Endothelial cell of umbilical vein (primary cell): ENCODE measurements around the gene NADSYN1. TPM values are rescaled to one million over a fixed set of nuclear protein-coding genes. Genes with fewer than 3 reads are reported as not detected.

Source experiments
- BruUV-seq: library from RNA; stranded (reverse); fragments of 400-500 nt; replicated peaks from 2 replicates; lab custom pipeline; 2021; lab: Mats Ljungman, UMichigan
- CTCF ChIA-PET: fragments of 300-600, 350-600 bp; sonication (Branson Sonifier 250); formaldehyde crosslinking; loops from one replicate; lab custom pipeline; 2021; ENCODE audit warnings: antibody characterized with exemption, inconsistent platforms; lab: Charles Lee
- POLR2A ChIA-PET: fragments of 300-600, 350-600 bp; sonication (Branson Sonifier 250); formaldehyde crosslinking; loops from one replicate; lab custom pipeline; 2021; ENCODE audit warnings: antibody characterized with exemption, inconsistent platforms; lab: Charles Lee
- DNase-seq: peaks from one replicate; pipeline ENCODE4 v3.0.0-alpha.2; 2011; ENCODE audit warnings: low read depth, low spot score
- FAIRE-seq: peaks from 2 replicates; lab custom pipeline; 2011; peaks lifted over from hg19 to GRCh38; lab: Jason Lieb, UNC
- H2AFZ ChIP-seq: 2 replicates; pipeline ENCODE4 v1.6.0; 2012; ENCODE audit warnings: low read depth, low read length, control low read depth, inconsistent platforms
- H3K27ac ChIP-seq: 2 replicates; pipeline ENCODE4 v1.5.1; 2011; ENCODE audit warnings: low read depth, mild to moderate bottlenecking, control low read depth, low read length, moderate library complexity; ENCODE audit not compliant: insufficient read depth
- H3K27me3 ChIP-seq, 2 experiments: 2 replicates each; pipeline versions ENCODE4 v1.6.0 to v1.6.1; 2011; ENCODE audit warnings: low read length in 2 of 2, mixed read lengths in 1 of 2; ENCODE audit not compliant: control insufficient read depth in 2 of 2, insufficient read depth in 2 of 2
- H3K36me3 ChIP-seq, 2 experiments: 2 replicates in 1 of 2; 3 replicates in 1 of 2; pipeline ENCODE4 v1.5.1; 2011; ENCODE audit warnings: low read length in 2 of 2, mild to moderate bottlenecking in 1 of 2, moderate library complexity in 1 of 2; ENCODE audit not compliant: control insufficient read depth in 2 of 2, insufficient read depth in 2 of 2; ENCODE audit errors: extremely low read depth in 1 of 2
- H3K4me1 ChIP-seq: 3 replicates; pipeline ENCODE4 v1.5.1; 2011; ENCODE audit warnings: mild to moderate bottlenecking, low read length; ENCODE audit not compliant: control insufficient read depth, insufficient read depth; ENCODE audit errors: extremely low read depth
- H3K4me2 ChIP-seq: 2 replicates; pipeline ENCODE4 v1.6.1; 2011; ENCODE audit warnings: low read length, control low read depth, mixed read lengths; ENCODE audit not compliant: insufficient read depth
- H3K4me3 ChIP-seq, 3 experiments: fragments of 200-600 bp in 1 of 3; sonication (generic), shearing (Covaris generic) in 1 of 3; replicated peaks in 1 of 3; 2 replicates each; pipeline ENCODE4 v1.5.1; 2011 to 2016; ENCODE audit warnings: control low read depth in 3 of 3, low read length in 3 of 3, mild to moderate bottlenecking in 2 of 3, inconsistent platforms in 1 of 3, low read depth in 1 of 3, moderate library complexity in 1 of 3; ENCODE audit not compliant: insufficient read depth in 1 of 3
- H3K79me2 ChIP-seq: 2 replicates; pipeline ENCODE4 v1.6.0; 2012; ENCODE audit warnings: low read length, inconsistent platforms; ENCODE audit not compliant: control insufficient read depth, insufficient read depth
- H3K9ac ChIP-seq: replicated peaks from 2 replicates; pipeline ENCODE3; 2011; ENCODE audit warnings: low read length, control low read depth; ENCODE audit not compliant: insufficient read depth; ENCODE audit errors: extremely low read depth
- H3K9me1 ChIP-seq: replicated peaks from 3 replicates; pipeline ENCODE4 v1.6.0; 2011; ENCODE audit warnings: mild to moderate bottlenecking, low read length; ENCODE audit not compliant: control insufficient read depth, insufficient read depth; ENCODE audit errors: extremely low read depth
- H3K9me3 ChIP-seq: replicated peaks from 2 replicates; pipeline ENCODE4 v1.5.1; 2012; ENCODE audit warnings: low read length, inconsistent platforms; ENCODE audit not compliant: control insufficient read depth, insufficient read depth
- H4K20me1 ChIP-seq: replicated peaks from 2 replicates; pipeline ENCODE3; 2011; ENCODE audit warnings: mild to moderate bottlenecking, low read length; ENCODE audit not compliant: control insufficient read depth, insufficient read depth; ENCODE audit errors: extremely low read depth
- CTCF ChIP-seq, 2 donors: IDR thresholded peaks; 1 replicate in 1 of 2; 2 replicates in 1 of 2; pipeline ENCODE4 v1.5.1; 2011; ENCODE audit warnings: low read length in 2 of 2, mild to moderate bottlenecking in 2 of 2, moderate library complexity in 2 of 2, control low read depth in 1 of 2, inconsistent platforms in 1 of 2, low read depth in 1 of 2; ENCODE audit not compliant: insufficient read depth in 1 of 2; ENCODE audit errors: extremely low read depth in 1 of 2
- EZH2 ChIP-seq: IDR thresholded peaks from 2 replicates; pipeline ENCODE4 v1.6.1; 2012; ENCODE audit warnings: borderline replicate concordance, low read depth, mild to moderate bottlenecking, moderate library complexity, low read length, inconsistent platforms; ENCODE audit not compliant: severe bottlenecking
- FOS ChIP-seq: IDR thresholded peaks from 2 replicates; pipeline ENCODE4 v1.6.1; 2011; ENCODE audit warnings: mild to moderate bottlenecking, low read length, moderate library complexity, borderline replicate concordance; ENCODE audit not compliant: insufficient read depth
- GATA2 ChIP-seq: IDR thresholded peaks from 2 replicates; pipeline ENCODE4 v1.7.0; 2011; ENCODE audit warnings: low read depth, mild to moderate bottlenecking, moderate library complexity, mixed read lengths, low read length; ENCODE audit not compliant: insufficient read length, insufficient read depth
- JUN ChIP-seq: IDR thresholded peaks from 2 replicates; pipeline ENCODE4 v1.6.1; 2011; ENCODE audit warnings: borderline replicate concordance, low read depth; ENCODE audit not compliant: insufficient read length, insufficient read depth
- MAX ChIP-seq: IDR thresholded peaks from 2 replicates; pipeline ENCODE4 v1.6.1; 2011; ENCODE audit not compliant: insufficient read depth, insufficient read length
- MYC ChIP-seq: IDR thresholded peaks from one replicate; pipeline ENCODE4 v1.6.1; 2011; ENCODE audit warnings: mild to moderate bottlenecking, low read depth, low read length
- POLR2A ChIP-seq: IDR thresholded peaks from 2 replicates; pipeline ENCODE4 v1.6.1; 2012; ENCODE audit warnings: low read depth, mild to moderate bottlenecking, control low read depth, low read length
- POLR2AphosphoS5 ChIP-seq: IDR thresholded peaks from 2 replicates; pipeline ENCODE4 v1.6.1; 2012; ENCODE audit warnings: low read depth, mild to moderate bottlenecking, control low read depth, low read length, moderate library complexity; ENCODE audit not compliant: insufficient read depth
- dilution Hi-C: fragments of 300-500 bp; cut with MboI; formaldehyde crosslinking; loops from one replicate; pipeline ENCODE4 v1.15.0; 2019; ENCODE audit warnings: low sequenced_read_pairs; ENCODE audit not compliant: extremely low pct_ligation_motif_present
- intact Hi-C: fragments of 100-400 bp; cut with micrococcal nuclease; formaldehyde crosslinking; loops from one replicate; pipeline ENCODE4 v1.10.0; 2022
- polyA plus RNA-seq, 4 experiments: library from polyadenylated mRNA; depleted of rRNA in 3 of 4; stranded (reverse) in 3 of 4; unstranded in 1 of 4; fragments of >200 nt; gene quantifications; 2 replicates each; pipeline versions ENCODE4 v1.2.1 to v1.2.3, GENCODE V29; 2011 to 2012; ENCODE audit warnings: missing spikeins in 1 of 4
- total RNA-seq: library from RNA; stranded (reverse); gene quantifications from 2 replicates; pipeline ENCODE4 v1.2.3, GENCODE V29; 2021

NADSYN1 gene
- total and polyA plus RNA-seq, 2 donors (not counting 3 experiments of a cell fraction or from before 2014, with no cell fraction given), result 77.5 to 99.2 TPM

- Histone ChIP-seq H4K20me1 (no peaks in the 10 kb centered on the region), H3K9me3 (no peaks in the 10 kb centered on the region), H3K4me2 (no peak overlapping the region), H3K9ac (no peak overlapping the region), H3K79me2 (no peaks in the 10 kb centered on the region), H3K9me1 (no peaks in the 10 kb centered on the region), H3K36me3 (peaks cover 8 to 41% of the 10 kb centered on the region in 2 experiments), H3K27me3 (no peaks in the 10 kb centered on the region), H3K4me1 (no peaks in the 10 kb centered on the region), H3K4me3 (no peak overlapping the region), H2AFZ (no peak overlapping the region), H3K27ac (no peak overlapping the region)
- intact Hi-C loops, result no loop called here
- no TSS peak for BruUV-seq
- dilution Hi-C loops, result no loop called here
- DNase-seq (no peak), FAIRE-seq (no peak)
- POLR2A ChIA-PET, result no interaction called here
- CTCF ChIA-PET, result no interaction called here
- no peak for TF ChIP-seq MYC
- no peak for TF ChIP-seq GATA2
- no peak for TF ChIP-seq POLR2A
- TF ChIP-seq MAX, result no peak
- no peak for TF ChIP-seq FOS
- TF ChIP-seq EZH2, result no peak
- no peak for TF ChIP-seq JUN
- no peak for TF ChIP-seq CTCF (IDR thresholded peaks at IDR 0.05; ENCODE audit: extremely low read depth in 1 of 2, insufficient read depth in 1 of 2, low read depth in 1 of 2, low read length in 2 of 2)
- no peak for TF ChIP-seq POLR2AphosphoS5
These were observed 16.1 kb upstream of the NADSYN1 start for GRCh38 chr11:71436861-71437260.
